Keratinocyte (primary cell): Measurements from ENCODE around the gene AOPEP. TPM values are rescaled to one million over a fixed set of nuclear protein-coding genes. Genes with fewer than 3 reads are reported as not detected.

ENCODE experiments used
- DNase-seq: peaks from one replicate; pipeline ENCODE4 v3.0.0-alpha.2; 2011; ENCODE audit warnings: low read depth, missing footprints, low spot score
- FAIRE-seq: peaks from 2 replicates; lab custom pipeline; 2011; peaks lifted over from hg19 to GRCh38; lab: Jason Lieb, UNC
- H2AFZ ChIP-seq: 2 replicates; pipeline ENCODE4 v1.6.0; 2012; ENCODE audit warnings: low read length, control low read depth, inconsistent platforms; ENCODE audit not compliant: control insufficient read depth
- H3K27ac ChIP-seq: 2 replicates; pipeline ENCODE4 v1.5.1; 2011; ENCODE audit warnings: low read length; ENCODE audit not compliant: control insufficient read depth, insufficient read depth
- H3K27me3 ChIP-seq: 3 replicates; pipeline ENCODE4 v1.6.0; 2011; ENCODE audit warnings: low read length; ENCODE audit not compliant: control insufficient read depth, insufficient read depth; ENCODE audit errors: extremely low read depth
- H3K36me3 ChIP-seq, 2 experiments: 2 replicates in 1 of 2; 3 replicates in 1 of 2; pipeline ENCODE4 v1.5.1; 2011; ENCODE audit warnings: low read length in 2 of 2, mild to moderate bottlenecking in 1 of 2; ENCODE audit not compliant: control insufficient read depth in 2 of 2, insufficient read depth in 2 of 2; ENCODE audit errors: extremely low read depth in 1 of 2
- H3K4me1 ChIP-seq: 3 replicates; pipeline ENCODE4 v1.5.1; 2011; ENCODE audit warnings: low read length; ENCODE audit not compliant: control insufficient read depth, insufficient read depth; ENCODE audit errors: extremely low read depth
- H3K4me2 ChIP-seq: 3 replicates; pipeline ENCODE4 v1.6.0; 2011; ENCODE audit warnings: low read depth, low read length; ENCODE audit not compliant: control insufficient read depth, insufficient read depth; ENCODE audit errors: extremely low read depth
- H3K4me3 ChIP-seq, 3 experiments: fragments of 200-600 bp in 1 of 3; sonication (generic) in 1 of 3; 2 replicates in 2 of 3; 3 replicates in 1 of 3; pipeline ENCODE4 v1.5.1; 2011 to 2016; ENCODE audit warnings: low read length in 3 of 3, mild to moderate bottlenecking in 3 of 3, control low read depth in 2 of 3, inconsistent platforms in 1 of 3, low read depth in 1 of 3, mixed read lengths in 1 of 3, mixed run types in 1 of 3, moderate library complexity in 1 of 3; ENCODE audit not compliant: control insufficient read depth in 2 of 3, insufficient read depth in 2 of 3; ENCODE audit errors: extremely low read depth in 1 of 3
- H3K79me2 ChIP-seq: 2 replicates; pipeline ENCODE4 v1.6.0; 2012; ENCODE audit warnings: low read length; ENCODE audit not compliant: control insufficient read depth, insufficient read depth
- H3K9ac ChIP-seq: 3 replicates; pipeline ENCODE4 v1.6.0; 2011; ENCODE audit warnings: low read length; ENCODE audit not compliant: control insufficient read depth, insufficient read depth; ENCODE audit errors: extremely low read depth
- H3K9me1 ChIP-seq: 3 replicates; pipeline ENCODE4 v1.6.0; 2011; ENCODE audit warnings: low read length; ENCODE audit not compliant: control insufficient read depth, insufficient read depth; ENCODE audit errors: extremely low read depth
- H3K9me3 ChIP-seq: 2 replicates; pipeline ENCODE4 v1.5.1; 2012; ENCODE audit warnings: low read depth, low read length; ENCODE audit not compliant: control insufficient read depth
- H4K20me1 ChIP-seq: 3 replicates; pipeline ENCODE4 v1.6.0; 2011; ENCODE audit warnings: low read length; ENCODE audit not compliant: control insufficient read depth, insufficient read depth; ENCODE audit errors: extremely low read depth
- CTCF ChIP-seq, 3 experiments: IDR thresholded peaks in 1 of 3; conservative IDR thresholded peaks in 1 of 3; optimal IDR thresholded peaks in 1 of 3; 2 replicates in 2 of 3; 3 replicates in 1 of 3; pipeline versions ENCODE3 to v1.5.1; 2011; ENCODE audit warnings: low read length in 3 of 3, mild to moderate bottlenecking in 3 of 3, moderate library complexity in 2 of 3, control low read depth in 1 of 3, inconsistent platforms in 1 of 3; ENCODE audit not compliant: insufficient read depth in 2 of 3; ENCODE audit errors: extremely low read depth in 1 of 3
- EZH2 ChIP-seq: IDR thresholded peaks from one replicate; pipeline ENCODE4 v1.6.1; 2012; ENCODE audit warnings: inconsistent platforms, mild to moderate bottlenecking, low read length, moderate library complexity
- dilution Hi-C: fragments of 300-500 bp; cut with MboI; formaldehyde crosslinking; loops from one replicate; pipeline ENCODE4 v1.7.0; 2020; ENCODE audit warnings: low sequenced_read_pairs; ENCODE audit not compliant: extremely low pct_ligation_motif_present
- polyA plus RNA-seq, 5 experiments: library from polyadenylated mRNA; depleted of rRNA in 3 of 5; stranded (reverse) in 3 of 5; stranded (forward) in 1 of 5; unstranded in 1 of 5; fragments of >200 nt; gene quantifications; 1 replicate in 1 of 5; 2 replicates in 3 of 5; 3 replicates in 1 of 5; pipeline versions ENCODE4 v1.2.1 to v1.2.3, GENCODE V29; 2011 to 2012; ENCODE audit warnings: missing spikeins in 2 of 5, low read depth in 1 of 5, low replicate concordance in 1 of 5

The AOPEP gene
- polyA plus RNA-seq, 1 donor (not counting 4 experiments of a cell fraction or from before 2014, with no cell fraction given) = 27.0 TPM

DNA sequence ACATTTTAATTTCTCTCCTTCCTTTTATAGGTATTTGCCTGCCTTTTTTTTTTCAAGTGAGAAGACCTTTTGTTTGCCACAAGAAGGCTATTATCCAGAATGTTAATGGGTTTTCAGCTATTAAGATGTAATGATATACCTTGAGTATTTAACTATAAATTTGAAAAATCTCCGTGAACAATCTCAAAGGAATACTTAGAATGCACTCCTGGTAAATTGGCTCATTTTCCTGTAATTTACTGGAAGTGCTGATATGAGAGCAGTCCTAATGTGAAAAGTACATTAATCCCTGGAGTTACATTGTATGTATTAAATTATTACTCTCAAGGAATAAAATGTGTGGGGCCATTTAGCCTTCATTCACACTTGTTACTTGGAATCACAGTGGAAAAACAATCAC lies 32.4 kb downstream of the AOPEP start:
- no peaks in the 10 kb centered on the region for H4K20me1 ChIP-seq
- peaks cover 1% of the 10 kb centered on the region for H3K79me2 ChIP-seq
- TF ChIP-seq EZH2 (no peak), CTCF (optimal IDR thresholded peaks at IDR 0.05 in 1 of 3, IDR thresholded peaks at IDR 0.05 in 1 of 3, conservative IDR thresholded peaks at IDR 0.05 in 1 of 3; ENCODE audit: extremely low read depth in 1 of 3, insufficient read depth in 2 of 3, low read length in 3 of 3) (no peak)
- FAIRE-seq (no peak), DNase-seq (no peak)
- no peaks in the 10 kb centered on the region for H3K4me1 ChIP-seq
- peaks cover 5 to 7% of the 10 kb centered on the region in 2 experiments for H3K36me3 ChIP-seq
- H3K27me3 ChIP-seq = no peaks in the 10 kb centered on the region
- H3K4me3 ChIP-seq = no peak overlapping the region
- H3K4me2 ChIP-seq = no peak overlapping the region
- no peak overlapping the region for H2AFZ ChIP-seq
- no peak overlapping the region for H3K9ac ChIP-seq
- H3K9me3 ChIP-seq = no peaks in the 10 kb centered on the region
- H3K9me1 ChIP-seq = no peaks in the 10 kb centered on the region
- no peak overlapping the region for H3K27ac ChIP-seq
- dilution Hi-C loops = no loop called here

DNA sequence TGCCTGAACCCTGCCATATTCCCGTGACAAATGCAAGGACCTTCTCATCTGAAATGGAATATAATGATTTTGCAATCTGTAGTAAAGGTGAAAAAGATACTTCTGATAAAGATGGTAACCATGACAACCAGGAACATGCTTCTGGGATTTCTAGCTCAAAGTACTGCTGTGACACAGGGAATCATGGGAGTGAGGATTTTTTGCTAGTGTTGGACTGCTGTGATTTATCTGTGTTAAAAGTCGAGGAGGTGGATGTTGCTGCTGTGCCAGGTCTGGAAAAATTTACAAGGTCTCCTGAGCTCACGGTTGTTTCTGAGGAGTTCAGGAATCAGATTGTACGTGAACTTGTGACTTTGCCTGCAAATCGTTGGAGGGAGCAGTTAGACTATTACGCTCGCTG lies 33.5 kb downstream of the AOPEP start:
- Histone ChIP-seq H2AFZ (no peak overlapping the region), H3K4me2 (no peak overlapping the region), H3K27ac (no peak overlapping the region), H3K9ac (no peak overlapping the region), H3K4me1 (no peaks in the 10 kb centered on the region), H3K36me3 (peaks cover 5 to 7% of the 10 kb centered on the region in 2 experiments), H3K27me3 (no peaks in the 10 kb centered on the region), H3K4me3 (no peak overlapping the region), H4K20me1 (no peaks in the 10 kb centered on the region), H3K79me2 (peaks cover 1% of the 10 kb centered on the region), H3K9me1 (no peaks in the 10 kb centered on the region), H3K9me3 (no peaks in the 10 kb centered on the region)
- DNase-seq (no peak), FAIRE-seq (no peak)
- dilution Hi-C loops = no loop called here
- TF ChIP-seq CTCF (optimal IDR thresholded peaks at IDR 0.05 in 1 of 3, IDR thresholded peaks at IDR 0.05 in 1 of 3, conservative IDR thresholded peaks at IDR 0.05 in 1 of 3; ENCODE audit: extremely low read depth in 1 of 3, insufficient read depth in 2 of 3, low read length in 3 of 3) = no peak
- no peak for TF ChIP-seq EZH2
